K562 (cell line): ENCODE results near the gene EZH1. TPM values are rescaled to one million over a fixed set of nuclear protein-coding genes. Genes with fewer than 3 reads are reported as not detected.
A peak's percentile ranks its signal among the peaks of the same experiment; 100 is the strongest.

Source experiments
- CBX1 ChIP-seq: sonication (generic); IDR thresholded peaks from 2 replicates; pipeline ENCODE4 v1.6.1; 2016; ENCODE audit warnings: antibody characterized with exemption, low read depth, mild to moderate bottlenecking
- HLTF ChIP-seq: fragments of 450-650 bp; IDR thresholded peaks from 2 replicates; pipeline ENCODE4 v1.6.1; 2016
- NFIC ChIP-seq: fragments of 450-650 bp; IDR thresholded peaks from 2 replicates; pipeline ENCODE4 v1.6.1; 2017; ENCODE audit warnings: mild to moderate bottlenecking, inconsistent platforms
- NR2F6 ChIP-seq: fragments of 450-650 bp; formaldehyde crosslinking; IDR thresholded peaks from 2 replicates; pipeline ENCODE4 v1.4.0; 2020; ENCODE audit warnings: mild to moderate bottlenecking
- ZBTB1 ChIP-seq: sonication (generic); formaldehyde crosslinking; IDR thresholded peaks from 2 replicates; pipeline ENCODE4 v1.8.1; 2023; ENCODE audit warnings: missing genetic modification reagents, low read depth, mild to moderate bottlenecking, borderline replicate concordance
- ZNF23 ChIP-seq: fragments of 250-450 bp; sonication (Bioruptor Pico); IDR thresholded peaks from 2 replicates; pipeline ENCODE4 v1.4.0; 2020; ENCODE audit warnings: mild to moderate bottlenecking
- polyA plus RNA-seq, 8 experiments: library from polyadenylated mRNA; depleted of rRNA in 4 of 8; stranded (reverse) in 5 of 8; unstranded in 3 of 8; fragments of >200 nt; fragmentation: Nextera tagmentation in 2 of 8; fragmentation: Illumina TruSeq in 1 of 8; extraction: Ambion mirVana in 2 of 8; extraction: Trizol in 1 of 8; gene quantifications; 2 replicates each; pipeline versions ENCODE4 v1.2.1 to v1.2.3, GENCODE V29; 2011 to 2014; ENCODE audit warnings: inconsistent platforms in 1 of 8, missing spikeins in 1 of 8
- total RNA-seq, 7 experiments: library from RNA; depleted of rRNA in 6 of 7; stranded (reverse); fragments of >200 nt in 6 of 7; fragmentation: Illumina TruSeq in 2 of 7; extraction: Trizol in 2 of 7; gene quantifications; 2 replicates each; pipeline versions ENCODE4 v1.2.1 to v1.2.3, GENCODE V29; 2011 to 2021; ENCODE audit warnings: low replicate concordance in 1 of 7
- TF ChIP-seq, protein P1 (sequence below): fragments of 200-600 bp; sonication (generic); IDR thresholded peaks from one replicate; pipeline ENCODE4 v1.6.1; 2012; ENCODE audit warnings: mild to moderate bottlenecking, low read depth, low read length, inconsistent platforms
- TF ChIP-seq, protein P2 (sequence below): fragments of 200-400 bp; formaldehyde crosslinking; IDR thresholded peaks from 2 replicates; pipeline ENCODE4 v1.6.1; 2017; ENCODE audit warnings: mild to moderate bottlenecking, low read depth, low read length, moderate library complexity
- TF ChIP-seq, protein P3 (sequence below), 3 experiments: fragments of 200-800 bp in 1 of 3; fragments of 250-450 bp in 1 of 3; fragments of 450-650 bp in 1 of 3; sonication (Bioruptor Pico) in 1 of 3; sonication (Bioruptor generic) in 1 of 3; formaldehyde crosslinking in 1 of 3; IDR thresholded peaks; 2 replicates each; pipeline versions ENCODE4 v1.6.1 to v1.8.0; 2016 to 2022; ENCODE audit warnings: mild to moderate bottlenecking in 2 of 3, missing genetic modification characterization in 2 of 3, missing compliant biosample characterization in 1 of 3, moderate library complexity in 1 of 3

EZH1 gene
- total and polyA plus RNA-seq, 9 of the 15 experiments (the other 6 are each of a cell fraction or from before 2014, with no cell fraction given), result 8.6 to 40.8 (median 22.9) TPM

DNA sequence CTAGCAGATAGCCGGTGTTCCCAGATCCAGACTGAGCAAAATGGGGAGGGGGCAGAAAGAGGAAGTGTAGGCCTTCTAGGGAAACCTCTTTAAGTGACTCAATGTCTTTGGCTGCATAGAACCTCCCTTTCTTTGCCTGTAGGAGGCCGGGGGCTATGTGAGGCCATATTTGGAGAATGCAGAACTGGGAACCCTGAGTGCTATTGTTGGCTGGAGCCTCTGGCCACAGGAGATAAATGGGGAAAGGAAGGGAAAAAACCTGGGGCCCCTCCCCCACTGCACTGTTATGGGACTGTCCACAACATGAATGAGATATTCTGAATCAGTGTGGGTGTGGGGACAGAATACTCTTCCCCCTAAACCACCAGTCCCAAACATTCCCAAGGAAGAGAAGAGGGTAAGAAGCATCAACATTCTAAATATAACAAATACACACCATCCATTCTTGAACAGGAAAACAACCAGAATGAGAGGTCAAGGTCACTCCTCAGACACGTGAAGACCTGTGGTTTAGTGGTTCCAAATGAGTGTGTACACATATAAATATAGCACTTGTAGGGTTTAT lies 30.8 kb upstream of the EZH1 start (continued):
- TF ChIP-seq, protein P1, sequence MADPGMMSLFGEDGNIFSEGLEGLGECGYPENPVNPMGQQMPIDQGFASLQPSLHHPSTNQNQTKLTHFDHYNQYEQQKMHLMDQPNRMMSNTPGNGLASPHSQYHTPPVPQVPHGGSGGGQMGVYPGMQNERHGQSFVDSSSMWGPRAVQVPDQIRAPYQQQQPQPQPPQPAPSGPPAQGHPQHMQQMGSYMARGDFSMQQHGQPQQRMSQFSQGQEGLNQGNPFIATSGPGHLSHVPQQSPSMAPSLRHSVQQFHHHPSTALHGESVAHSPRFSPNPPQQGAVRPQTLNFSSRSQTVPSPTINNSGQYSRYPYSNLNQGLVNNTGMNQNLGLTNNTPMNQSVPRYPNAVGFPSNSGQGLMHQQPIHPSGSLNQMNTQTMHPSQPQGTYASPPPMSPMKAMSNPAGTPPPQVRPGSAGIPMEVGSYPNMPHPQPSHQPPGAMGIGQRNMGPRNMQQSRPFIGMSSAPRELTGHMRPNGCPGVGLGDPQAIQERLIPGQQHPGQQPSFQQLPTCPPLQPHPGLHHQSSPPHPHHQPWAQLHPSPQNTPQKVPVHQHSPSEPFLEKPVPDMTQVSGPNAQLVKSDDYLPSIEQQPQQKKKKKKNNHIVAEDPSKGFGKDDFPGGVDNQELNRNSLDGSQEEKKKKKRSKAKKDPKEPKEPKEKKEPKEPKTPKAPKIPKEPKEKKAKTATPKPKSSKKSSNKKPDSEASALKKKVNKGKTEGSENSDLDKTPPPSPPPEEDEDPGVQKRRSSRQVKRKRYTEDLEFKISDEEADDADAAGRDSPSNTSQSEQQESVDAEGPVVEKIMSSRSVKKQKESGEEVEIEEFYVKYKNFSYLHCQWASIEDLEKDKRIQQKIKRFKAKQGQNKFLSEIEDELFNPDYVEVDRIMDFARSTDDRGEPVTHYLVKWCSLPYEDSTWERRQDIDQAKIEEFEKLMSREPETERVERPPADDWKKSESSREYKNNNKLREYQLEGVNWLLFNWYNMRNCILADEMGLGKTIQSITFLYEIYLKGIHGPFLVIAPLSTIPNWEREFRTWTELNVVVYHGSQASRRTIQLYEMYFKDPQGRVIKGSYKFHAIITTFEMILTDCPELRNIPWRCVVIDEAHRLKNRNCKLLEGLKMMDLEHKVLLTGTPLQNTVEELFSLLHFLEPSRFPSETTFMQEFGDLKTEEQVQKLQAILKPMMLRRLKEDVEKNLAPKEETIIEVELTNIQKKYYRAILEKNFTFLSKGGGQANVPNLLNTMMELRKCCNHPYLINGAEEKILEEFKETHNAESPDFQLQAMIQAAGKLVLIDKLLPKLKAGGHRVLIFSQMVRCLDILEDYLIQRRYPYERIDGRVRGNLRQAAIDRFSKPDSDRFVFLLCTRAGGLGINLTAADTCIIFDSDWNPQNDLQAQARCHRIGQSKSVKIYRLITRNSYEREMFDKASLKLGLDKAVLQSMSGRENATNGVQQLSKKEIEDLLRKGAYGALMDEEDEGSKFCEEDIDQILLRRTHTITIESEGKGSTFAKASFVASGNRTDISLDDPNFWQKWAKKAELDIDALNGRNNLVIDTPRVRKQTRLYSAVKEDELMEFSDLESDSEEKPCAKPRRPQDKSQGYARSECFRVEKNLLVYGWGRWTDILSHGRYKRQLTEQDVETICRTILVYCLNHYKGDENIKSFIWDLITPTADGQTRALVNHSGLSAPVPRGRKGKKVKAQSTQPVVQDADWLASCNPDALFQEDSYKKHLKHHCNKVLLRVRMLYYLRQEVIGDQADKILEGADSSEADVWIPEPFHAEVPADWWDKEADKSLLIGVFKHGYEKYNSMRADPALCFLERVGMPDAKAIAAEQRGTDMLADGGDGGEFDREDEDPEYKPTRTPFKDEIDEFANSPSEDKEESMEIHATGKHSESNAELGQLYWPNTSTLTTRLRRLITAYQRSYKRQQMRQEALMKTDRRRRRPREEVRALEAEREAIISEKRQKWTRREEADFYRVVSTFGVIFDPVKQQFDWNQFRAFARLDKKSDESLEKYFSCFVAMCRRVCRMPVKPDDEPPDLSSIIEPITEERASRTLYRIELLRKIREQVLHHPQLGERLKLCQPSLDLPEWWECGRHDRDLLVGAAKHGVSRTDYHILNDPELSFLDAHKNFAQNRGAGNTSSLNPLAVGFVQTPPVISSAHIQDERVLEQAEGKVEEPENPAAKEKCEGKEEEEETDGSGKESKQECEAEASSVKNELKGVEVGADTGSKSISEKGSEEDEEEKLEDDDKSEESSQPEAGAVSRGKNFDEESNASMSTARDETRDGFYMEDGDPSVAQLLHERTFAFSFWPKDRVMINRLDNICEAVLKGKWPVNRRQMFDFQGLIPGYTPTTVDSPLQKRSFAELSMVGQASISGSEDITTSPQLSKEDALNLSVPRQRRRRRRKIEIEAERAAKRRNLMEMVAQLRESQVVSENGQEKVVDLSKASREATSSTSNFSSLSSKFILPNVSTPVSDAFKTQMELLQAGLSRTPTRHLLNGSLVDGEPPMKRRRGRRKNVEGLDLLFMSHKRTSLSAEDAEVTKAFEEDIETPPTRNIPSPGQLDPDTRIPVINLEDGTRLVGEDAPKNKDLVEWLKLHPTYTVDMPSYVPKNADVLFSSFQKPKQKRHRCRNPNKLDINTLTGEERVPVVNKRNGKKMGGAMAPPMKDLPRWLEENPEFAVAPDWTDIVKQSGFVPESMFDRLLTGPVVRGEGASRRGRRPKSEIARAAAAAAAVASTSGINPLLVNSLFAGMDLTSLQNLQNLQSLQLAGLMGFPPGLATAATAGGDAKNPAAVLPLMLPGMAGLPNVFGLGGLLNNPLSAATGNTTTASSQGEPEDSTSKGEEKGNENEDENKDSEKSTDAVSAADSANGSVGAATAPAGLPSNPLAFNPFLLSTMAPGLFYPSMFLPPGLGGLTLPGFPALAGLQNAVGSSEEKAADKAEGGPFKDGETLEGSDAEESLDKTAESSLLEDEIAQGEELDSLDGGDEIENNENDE, result no peak
- TF ChIP-seq, protein P2, sequence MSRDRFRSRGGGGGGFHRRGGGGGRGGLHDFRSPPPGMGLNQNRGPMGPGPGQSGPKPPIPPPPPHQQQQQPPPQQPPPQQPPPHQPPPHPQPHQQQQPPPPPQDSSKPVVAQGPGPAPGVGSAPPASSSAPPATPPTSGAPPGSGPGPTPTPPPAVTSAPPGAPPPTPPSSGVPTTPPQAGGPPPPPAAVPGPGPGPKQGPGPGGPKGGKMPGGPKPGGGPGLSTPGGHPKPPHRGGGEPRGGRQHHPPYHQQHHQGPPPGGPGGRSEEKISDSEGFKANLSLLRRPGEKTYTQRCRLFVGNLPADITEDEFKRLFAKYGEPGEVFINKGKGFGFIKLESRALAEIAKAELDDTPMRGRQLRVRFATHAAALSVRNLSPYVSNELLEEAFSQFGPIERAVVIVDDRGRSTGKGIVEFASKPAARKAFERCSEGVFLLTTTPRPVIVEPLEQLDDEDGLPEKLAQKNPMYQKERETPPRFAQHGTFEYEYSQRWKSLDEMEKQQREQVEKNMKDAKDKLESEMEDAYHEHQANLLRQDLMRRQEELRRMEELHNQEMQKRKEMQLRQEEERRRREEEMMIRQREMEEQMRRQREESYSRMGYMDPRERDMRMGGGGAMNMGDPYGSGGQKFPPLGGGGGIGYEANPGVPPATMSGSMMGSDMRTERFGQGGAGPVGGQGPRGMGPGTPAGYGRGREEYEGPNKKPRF, result no peak
- TF ChIP-seq NFIC, result peak; percentile 22; the same call in 1 of the 2 replicates
- no peak for TF ChIP-seq CBX1
- TF ChIP-seq HLTF, result no peak
- no peak for TF ChIP-seq NR2F6 (CRISPR knock-in tag)
- TF ChIP-seq, protein P3, sequence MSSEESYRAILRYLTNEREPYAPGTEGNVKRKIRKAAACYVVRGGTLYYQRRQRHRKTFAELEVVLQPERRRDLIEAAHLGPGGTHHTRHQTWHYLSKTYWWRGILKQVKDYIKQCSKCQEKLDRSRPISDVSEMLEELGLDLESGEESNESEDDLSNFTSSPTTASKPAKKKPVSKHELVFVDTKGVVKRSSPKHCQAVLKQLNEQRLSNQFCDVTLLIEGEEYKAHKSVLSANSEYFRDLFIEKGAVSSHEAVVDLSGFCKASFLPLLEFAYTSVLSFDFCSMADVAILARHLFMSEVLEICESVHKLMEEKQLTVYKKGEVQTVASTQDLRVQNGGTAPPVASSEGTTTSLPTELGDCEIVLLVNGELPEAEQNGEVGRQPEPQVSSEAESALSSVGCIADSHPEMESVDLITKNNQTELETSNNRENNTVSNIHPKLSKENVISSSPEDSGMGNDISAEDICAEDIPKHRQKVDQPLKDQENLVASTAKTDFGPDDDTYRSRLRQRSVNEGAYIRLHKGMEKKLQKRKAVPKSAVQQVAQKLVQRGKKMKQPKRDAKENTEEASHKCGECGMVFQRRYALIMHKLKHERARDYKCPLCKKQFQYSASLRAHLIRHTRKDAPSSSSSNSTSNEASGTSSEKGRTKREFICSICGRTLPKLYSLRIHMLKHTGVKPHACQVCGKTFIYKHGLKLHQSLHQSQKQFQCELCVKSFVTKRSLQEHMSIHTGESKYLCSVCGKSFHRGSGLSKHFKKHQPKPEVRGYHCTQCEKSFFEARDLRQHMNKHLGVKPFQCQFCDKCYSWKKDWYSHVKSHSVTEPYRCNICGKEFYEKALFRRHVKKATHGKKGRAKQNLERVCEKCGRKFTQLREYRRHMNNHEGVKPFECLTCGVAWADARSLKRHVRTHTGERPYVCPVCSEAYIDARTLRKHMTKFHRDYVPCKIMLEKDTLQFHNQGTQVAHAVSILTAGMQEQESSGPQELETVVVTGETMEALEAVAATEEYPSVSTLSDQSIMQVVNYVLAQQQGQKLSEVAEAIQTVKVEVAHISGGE (CRISPR knock-in tag; IDR thresholded peaks at IDR 0.05), result peak in 1 of 3 experiments; percentile 89; a peak in 2 of 6 replicates
- TF ChIP-seq ZNF23 (CRISPR knock-in tag), result 0 out of 2 replicates have a peak, but pooled peaks have one; percentile 35
- TF ChIP-seq ZBTB1 (CRISPR knock-in tag), result no peak
